HG02981 (cell line): Measurements from ENCODE around the gene MTHFSD.

Experiments used
- ATAC-seq: cut with Tn5 transposase; IDR thresholded peaks from one replicate; pipeline ENCODE4 v1.9.1; 2021; ENCODE audit warnings: mild to moderate bottlenecking, moderate library complexity; ENCODE audit not compliant: unreplicated experiment

MTHFSD gene

DNA sequence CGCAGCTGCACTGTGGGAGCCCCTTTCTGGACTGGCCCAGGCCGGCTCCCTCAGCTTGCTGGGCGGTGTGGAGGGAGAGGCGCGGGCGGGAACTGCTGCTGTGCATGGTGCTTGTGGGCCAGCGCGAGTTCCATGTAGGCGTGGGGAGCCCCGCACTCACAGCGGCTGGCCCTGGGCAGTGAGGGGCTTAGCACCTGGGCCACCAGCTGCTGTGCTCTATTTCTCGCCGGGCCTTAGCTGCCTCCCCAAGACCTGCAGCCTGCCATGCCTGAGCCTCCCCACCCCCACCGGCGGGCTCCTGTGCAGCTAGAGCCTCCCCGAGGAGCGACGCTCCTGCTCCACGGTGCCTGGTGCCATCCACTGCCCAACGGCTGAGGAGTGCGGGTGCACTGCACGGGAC, 1.7 kb downstream of the MTHFSD start:
- no peak for ATAC-seq

- no peak for ATAC-seq
These were observed 4.8 kb downstream of the MTHFSD start for GRCh38 chr16:86550281-86550680.

- no peak for ATAC-seq
These were observed 5.2 kb downstream of the MTHFSD start for GRCh38 chr16:86549893-86550190.

DNA sequence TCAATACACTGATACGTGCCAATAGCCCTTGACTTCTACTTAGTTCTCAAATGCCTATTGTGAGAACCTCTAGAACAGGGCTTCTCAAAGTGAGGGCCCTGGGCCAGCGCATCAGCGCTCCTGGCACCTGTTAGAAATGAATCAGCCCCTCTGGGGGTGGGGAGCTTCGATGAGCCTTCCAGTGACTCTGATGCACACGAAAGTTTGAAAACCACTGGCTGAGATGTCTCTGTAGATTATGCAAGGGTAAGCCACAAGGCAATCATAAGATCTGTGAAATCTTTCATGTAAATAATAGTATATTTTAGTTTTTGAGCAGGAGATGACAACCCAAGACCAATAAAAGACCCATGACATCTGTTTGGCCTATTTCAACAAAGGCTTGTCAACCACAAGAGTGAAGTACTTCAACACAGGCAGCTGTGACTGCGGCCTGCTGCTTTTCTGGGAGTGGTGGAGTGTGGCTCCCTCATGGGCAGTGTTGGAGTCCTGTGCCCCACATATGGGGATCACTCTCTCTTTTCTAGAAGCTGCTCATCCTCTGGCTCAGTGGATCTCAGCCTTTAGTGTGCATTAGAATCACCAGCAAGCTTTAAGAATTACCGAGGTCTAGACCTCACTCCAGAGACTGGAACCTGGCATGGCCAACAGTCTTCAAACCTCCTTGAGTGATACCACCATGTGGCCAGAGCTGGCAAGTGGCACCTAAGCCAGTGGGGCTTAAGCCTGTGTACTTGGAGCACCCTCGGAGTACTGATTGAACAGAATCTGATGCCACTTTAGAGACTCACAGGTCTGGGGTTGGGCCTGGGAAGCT, 5.8 kb downstream of the MTHFSD start:
- no peak for ATAC-seq

DNA sequence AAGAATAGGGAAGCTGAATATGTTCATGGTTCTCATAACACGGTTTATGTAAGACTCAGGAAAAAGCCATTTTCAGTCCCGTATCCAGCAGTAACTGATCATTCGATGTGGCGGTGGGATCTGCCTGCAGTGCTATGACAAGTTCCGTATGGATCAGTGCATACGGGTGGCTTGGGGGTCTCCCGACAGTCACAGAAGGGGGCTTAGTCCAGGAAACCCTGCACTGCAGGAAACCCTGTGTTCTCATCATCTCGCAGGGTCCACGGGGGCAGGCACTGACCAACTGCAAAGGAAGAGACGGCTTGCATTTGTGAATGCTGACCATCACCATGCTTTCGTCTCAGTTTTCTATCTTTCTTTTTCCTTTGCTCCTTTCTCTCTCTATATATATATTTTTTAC, 7.7 kb downstream of the MTHFSD start:
- no peak for ATAC-seq

DNA sequence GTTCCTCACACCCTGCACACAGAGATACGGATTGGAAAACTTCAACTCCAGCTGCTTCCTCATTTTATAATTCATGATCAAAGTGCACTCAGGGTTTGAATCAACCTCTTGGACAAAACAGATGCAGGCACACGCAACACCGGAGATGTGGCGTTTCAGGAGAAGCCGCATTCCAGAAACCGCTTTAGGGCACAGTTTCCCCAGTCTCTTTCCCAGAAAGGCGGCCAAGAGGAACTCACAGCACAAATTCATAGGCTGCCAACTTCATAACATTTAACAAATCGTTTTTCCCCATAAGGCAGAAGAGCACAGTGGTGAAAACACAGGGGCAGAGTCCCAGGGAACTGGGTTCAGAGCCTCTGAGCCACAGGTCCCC, 8.4 kb downstream of the MTHFSD start:
- ATAC-seq: no peak

DNA sequence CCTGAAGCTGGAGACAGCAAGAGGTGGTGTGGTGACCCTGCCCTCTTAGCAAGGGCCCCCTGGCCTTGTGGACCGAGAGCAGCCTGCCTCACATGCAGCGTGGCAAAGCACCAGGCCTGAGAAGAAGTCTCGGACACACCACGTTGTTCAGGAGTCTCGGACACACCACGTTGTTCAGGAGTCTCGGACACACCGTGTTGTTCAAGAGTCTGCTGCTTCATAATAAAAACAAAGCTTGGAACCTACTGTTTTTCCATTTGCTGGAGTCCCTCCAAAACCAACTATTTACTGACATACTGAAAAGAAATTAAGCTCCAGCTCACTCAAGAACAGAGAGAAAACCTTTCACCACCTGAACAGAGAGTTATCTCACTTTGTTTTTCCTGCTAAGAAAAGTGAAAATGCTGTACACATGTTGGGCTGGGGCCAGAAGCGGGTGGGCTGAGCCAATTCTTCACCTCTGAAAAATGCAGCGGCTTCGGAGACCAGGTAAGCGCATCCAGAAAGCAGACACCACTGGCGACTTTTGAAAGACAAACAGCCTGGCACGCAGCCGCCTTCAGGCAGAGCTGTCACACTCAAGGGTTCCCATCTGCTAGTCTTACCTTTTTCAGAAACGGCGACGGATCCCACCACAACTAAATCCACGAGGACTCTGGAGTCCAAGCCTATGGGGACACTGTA, 8.9 kb downstream of the MTHFSD start:
- no peak for ATAC-seq

- ATAC-seq: no peak
These were observed 9.6 kb downstream of the MTHFSD start for GRCh38 chr16:86545481-86545880.

DNA sequence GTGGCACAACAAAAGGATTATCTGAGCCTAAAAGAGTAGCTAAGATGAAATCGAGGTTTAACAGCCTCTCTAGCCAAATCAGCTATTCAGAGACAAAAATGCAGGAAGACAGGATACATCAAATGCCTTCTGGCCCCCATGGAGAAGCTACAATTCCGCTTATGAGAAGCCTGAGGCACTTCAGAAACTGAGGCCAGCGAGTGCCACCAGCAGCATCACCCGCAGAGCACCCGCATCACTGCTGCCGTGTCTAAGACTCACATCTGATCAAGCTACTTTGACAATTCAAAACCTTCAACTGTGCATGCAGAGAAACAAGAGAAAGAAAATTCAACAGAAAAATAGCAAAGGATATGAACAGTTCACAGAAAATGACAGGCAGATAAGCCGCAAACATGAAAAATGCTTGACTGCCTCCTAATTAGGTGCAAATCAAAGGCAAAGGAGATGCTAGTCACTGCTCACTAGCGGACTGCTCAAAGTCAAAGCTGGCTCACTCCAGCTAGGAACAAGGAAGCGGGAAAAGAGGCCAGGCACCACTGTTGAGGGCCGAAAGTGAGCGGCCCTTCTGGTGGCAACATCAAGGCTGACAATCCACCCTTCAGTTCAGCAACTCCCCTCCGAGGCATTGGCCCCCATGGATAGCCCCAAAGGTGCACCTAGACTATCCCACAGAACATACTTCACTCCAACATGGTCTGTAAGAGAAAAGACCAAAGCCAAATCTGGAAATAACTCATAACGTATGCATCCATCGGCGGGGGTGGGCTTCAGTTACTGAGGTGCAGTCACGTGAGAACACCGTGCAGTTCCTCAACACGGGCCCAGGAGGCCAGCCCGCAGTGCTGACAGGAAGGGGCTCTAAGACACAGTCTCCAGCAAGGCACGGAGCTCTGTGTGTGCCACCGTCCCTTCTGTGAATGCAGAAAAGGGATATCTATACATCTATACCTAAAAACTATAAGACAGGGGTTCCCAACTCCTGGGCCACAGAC, 12.0 kb downstream of the MTHFSD start:
- ATAC-seq: no peak

DNA sequence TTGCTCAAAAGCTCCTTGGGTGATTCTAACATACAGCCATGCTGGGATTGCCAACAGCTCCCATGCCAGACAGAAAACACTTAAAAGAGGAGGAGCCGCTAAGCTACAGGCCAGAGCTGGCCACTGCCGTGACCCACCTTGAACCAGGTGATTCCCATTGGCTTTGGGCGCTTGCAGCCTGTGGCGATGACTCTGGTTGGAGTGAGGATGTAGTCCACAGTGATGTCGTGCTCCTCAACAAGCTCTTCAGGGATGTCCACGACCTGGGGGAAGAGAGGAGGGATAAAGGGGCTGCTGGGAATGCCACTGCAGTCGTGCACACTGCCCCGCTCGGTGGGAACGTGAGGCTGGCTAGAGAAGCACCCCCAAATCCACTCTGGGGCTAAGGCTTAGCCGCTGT, 13.5 kb downstream of the MTHFSD start:
- no peak for ATAC-seq

DNA sequence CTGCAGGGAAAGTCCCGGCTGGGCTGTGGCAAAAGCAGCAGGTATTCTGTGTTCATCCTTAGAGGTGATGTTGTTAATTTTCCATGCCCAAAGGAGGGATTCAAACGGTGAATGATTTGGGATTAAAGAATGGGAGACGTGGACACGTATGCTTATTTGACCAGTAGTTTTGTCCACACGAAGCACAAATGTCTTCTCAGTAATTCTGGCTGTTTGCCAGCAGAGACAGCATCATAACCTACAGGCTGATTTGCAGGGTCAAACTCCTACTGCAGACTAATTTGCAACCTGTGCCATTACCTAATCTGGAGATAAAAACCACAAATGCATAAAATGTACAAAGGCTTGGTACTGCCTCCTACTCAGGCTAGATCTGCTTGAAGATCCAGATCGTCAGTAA, 14.1 kb downstream of the MTHFSD start:
- ATAC-seq: no peak

DNA sequence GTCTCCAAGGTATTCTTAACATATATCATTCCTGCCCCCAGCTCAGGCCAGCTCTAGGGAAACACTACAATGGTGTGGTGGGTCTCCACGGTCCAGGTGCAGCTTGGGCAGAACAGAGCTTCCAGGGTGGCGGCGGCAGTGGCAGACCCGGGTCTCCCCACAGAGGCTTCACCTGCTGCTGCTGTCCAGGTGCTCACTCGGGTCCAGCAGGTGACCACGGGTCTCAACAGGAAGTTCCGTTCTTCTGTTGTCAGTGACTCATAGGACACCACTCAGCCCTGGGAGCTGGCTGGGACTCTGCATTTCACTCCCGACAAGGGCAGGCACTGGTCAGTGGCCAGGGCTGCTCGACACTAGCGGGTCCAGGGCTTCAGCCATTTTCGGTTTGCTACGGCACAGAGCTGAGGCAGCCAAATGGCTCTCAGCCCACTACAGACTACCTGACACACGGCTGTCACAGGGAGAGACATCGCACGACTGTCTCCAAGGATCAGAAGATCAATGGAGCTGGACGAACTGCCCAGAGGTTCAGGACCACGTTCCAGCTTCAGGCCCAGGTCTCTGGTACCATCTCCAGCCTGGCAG, 16.7 kb downstream of the MTHFSD start:
- ATAC-seq: no peak

GRCh38 chr16:86537486-86537885, 17.5 kb downstream of the MTHFSD start:
- no peak for ATAC-seq

DNA sequence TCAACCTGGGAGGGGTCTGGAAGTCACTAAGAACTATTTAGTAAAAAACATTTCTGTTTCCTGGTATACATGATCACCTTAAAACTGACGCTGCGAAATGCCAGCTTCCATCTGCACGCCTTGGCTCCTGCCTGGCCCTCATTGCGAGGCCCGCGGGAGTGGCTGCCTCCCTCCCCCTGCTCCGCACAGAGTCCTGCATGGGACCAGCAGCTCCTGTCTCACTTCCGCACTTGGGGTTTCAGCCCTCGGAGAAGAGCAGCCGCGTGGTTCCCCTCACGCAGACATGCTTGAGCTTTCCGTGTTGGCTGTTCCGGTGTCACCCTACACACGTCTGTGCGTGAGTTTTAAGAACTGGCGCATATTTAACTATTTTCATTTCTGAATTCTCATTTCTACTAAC, 18.4 kb downstream of the MTHFSD start:
- no peak for ATAC-seq

- no peak for ATAC-seq
These were observed 20.0 kb downstream of the MTHFSD start for GRCh38 chr16:86534779-86535615.

GRCh38 chr16:86533767-86534351, 21.2 kb downstream of the MTHFSD start:
- no peak for ATAC-seq

GRCh38 chr16:86533076-86533475, 22.0 kb downstream of the MTHFSD start:
- no peak for ATAC-seq

- ATAC-seq: no peak
These were observed 22.6 kb downstream of the MTHFSD start for GRCh38 chr16:86532526-86532815.

- no peak for ATAC-seq
These were observed 23.2 kb downstream of the MTHFSD start for GRCh38 chr16:86531641-86532525.
